SK-N-MC (cell line): ENCODE measurements around the gene CADPS.

Experiments
- FOXP2 ChIP-seq: optimal IDR thresholded peaks from 2 replicates; pipeline ENCODE3; 2011; ENCODE audit warnings: mild to moderate bottlenecking, moderate library complexity; ENCODE audit not compliant: insufficient read depth; ENCODE audit errors: extremely low read length, control extremely low read depth
- POLR2AphosphoS5 ChIP-seq: IDR thresholded peaks from 2 replicates; pipeline ENCODE4 v1.6.1; 2012; ENCODE audit warnings: mild to moderate bottlenecking, low read depth, low read length, borderline replicate concordance

- TF ChIP-seq POLR2AphosphoS5 (no peak), FOXP2 (no peak)
These were observed 503.3 kb downstream of the CADPS start for GRCh38 chr3:62371720-62372591.
